NCI-H748 (cell line): ENCODE measurements around the gene FGF1.
A peak's percentile ranks its signal among the peaks of the same experiment; 100 is the strongest.

Source experiments
- DNase-seq: peaks from one replicate; lab custom pipeline; 2025; ENCODE audit not compliant: unreplicated experiment; lab: John Stamatoyannopoulos, UW

The FGF1 gene

DNA sequence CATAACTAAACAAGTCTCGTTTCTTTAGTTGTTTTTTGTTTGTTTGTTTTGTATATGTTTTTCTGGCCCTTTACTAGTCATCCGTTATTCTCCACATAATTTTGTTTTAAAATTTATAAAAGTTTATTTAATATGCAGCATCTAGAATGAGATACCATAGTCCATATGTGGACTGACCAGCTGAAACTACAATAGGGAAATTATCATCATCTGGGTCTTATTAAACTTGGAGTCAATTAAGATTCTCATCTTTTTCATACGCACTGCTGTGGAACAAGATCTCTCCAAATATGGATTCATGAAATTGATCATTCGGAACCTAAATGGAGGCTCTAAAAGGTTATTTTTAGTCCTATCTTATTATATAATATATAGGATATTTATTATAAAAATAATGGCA lies 99.3 kb downstream of the FGF1 start:
- no peak for DNase-seq

- DNase-seq = no peak
Measured at GRCh38 chr5:142585451-142585850, 100.4 kb downstream of the FGF1 start.

DNA sequence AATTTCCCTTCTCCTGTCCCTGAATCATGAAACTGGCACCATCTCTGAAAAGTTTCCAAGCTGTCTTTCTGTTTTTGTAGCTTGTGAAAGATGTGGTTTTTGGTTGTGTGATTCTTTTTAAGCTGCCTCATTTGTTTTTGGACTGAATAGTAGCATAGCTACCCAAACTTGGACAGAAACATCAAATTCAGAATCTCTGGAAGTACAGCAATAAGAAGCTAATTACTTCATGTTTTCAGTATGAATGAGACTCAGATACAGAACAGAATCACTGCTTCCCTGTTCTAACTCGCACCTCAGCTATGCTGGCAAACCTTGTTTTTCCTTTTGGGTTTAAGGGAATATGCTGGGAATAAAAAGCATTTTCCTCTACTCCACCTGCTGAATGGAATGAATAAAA lies 101.0 kb downstream of the FGF1 start:
- DNase-seq = no peak

DNA sequence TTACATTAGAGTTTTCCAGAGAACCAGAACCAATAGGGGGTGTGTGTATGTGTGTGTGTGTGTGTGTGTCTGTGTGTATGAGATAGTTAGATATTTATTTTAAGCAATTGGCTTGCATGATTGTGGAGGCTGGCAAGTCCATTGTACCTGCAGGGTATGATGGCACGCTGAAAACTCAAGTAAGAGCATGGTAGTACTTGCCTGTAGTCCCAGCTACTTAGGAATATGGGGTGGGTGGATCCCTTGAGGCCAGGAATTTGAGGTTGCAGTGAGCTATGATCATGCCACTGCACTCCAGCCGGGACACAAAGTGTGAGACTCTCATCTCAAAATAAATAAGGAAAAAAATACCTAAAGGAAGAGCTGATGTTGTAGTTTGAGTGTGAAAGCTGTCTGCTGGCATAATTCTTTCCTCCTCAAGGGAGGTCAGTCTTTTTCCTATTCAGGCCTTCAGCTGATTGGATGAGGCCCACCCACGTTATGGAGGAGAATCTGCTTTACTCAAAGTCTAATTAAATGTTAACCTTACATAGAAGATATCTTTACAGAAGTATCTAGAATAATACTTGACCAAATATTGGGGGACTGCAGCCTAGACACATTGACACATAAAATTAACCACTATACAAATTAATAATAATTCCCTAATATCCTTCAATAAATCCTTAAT lies 107.6 kb downstream of the FGF1 start:
- DNase-seq = no peak

- no peak for DNase-seq
Measured at GRCh38 chr5:142576804-142577203, 109.1 kb downstream of the FGF1 start.

DNA sequence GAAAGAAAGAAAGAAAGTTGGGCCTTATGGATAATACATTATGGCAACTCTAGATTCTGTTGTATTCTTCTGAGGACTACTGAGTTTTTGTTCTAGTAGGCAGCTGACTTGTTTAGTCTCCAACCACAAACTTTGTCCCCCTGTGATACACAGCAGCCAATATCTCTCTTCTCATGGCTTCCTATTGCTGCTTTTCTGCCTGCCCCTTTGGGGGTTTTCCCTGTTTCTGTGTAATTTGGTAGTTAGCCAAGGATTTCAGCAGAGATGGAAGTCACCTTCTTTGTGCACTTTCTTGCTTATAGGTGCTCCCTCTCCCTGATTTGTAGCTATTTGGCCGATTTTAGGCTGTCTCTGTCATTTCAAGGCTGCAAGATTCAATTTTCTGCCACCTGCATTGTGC lies 109.6 kb downstream of the FGF1 start:
- DNase-seq = no peak

DNA sequence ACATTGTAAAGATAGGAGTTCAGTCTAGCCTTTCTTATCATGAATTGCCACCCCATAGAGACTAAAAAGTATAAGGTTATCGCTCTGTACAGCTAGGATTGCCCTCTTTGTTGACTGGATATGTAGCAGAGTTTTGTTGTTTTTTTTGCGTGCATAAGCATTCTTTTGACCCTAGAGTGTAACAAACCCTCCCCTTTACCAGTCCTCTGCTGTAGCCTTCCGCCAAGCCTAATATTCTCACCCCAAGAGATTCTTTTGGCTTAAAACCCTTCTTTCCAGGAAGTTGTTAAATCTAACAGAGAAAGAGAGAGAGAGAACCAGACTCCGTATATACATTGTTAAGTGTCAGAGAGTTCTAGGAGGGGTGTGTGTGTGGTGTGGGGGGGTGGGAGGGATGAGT lies 113.9 kb downstream of the FGF1 start:
- no peak for DNase-seq

DNA sequence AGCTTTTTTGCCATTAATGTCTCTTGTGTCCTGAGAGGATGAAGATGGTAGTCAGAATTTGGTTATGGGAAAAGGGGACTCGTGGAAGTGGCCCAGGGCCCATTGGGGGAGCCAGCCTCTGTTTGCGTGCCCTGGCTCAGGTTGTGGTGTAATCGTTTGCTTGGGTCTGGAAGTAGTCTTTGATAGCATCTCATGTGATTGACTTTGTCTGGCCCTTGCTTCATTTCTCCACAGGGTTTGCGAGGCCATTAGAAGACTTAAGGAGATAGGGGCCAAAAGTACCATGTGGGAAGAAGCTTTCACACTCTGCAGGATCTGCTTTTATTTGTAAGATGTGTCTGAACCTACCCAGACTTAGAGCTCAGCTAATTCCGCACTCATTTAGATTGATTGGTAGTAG lies 114.5 kb downstream of the FGF1 start:
- no peak for DNase-seq

GRCh38 chr5:142569905-142570304 lies 116.0 kb downstream of the FGF1 start:
- DNase-seq = no peak

- DNase-seq = no peak
Measured at GRCh38 chr5:142568996-142569335, 116.9 kb downstream of the FGF1 start.

GRCh38 chr5:142568283-142568995 lies 117.5 kb downstream of the FGF1 start:
- no peak for DNase-seq

- no peak for DNase-seq
Measured at GRCh38 chr5:142561486-142562097, 124.3 kb downstream of the FGF1 start.

DNA sequence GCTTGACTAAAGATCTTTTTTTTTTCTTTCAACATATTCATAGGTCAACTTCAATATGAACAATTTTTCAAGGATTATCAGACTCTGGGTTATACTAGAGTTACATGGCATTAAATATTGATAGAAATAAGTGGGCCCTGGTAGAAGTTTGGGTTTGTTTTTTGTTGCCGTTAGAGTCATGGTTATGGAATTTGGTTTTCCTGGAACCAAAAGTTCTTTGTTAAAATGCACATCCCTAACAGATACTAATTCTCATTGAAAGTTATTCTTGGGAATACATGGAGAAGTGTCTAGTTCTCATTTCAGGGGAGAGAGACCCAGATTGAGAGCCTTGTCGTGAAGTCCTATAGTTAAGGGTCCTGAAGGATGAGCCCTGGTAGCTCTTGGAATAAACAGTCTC lies 124.9 kb downstream of the FGF1 start:
- no peak for DNase-seq

GRCh38 chr5:142552107-142552506 lies 133.8 kb downstream of the FGF1 start:
- DNase-seq = no peak

- peak; percentile 73 for DNase-seq
Measured at GRCh38 chr5:142551338-142552067, 134.4 kb downstream of the FGF1 start.

GRCh38 chr5:142550471-142550870 lies 135.4 kb downstream of the FGF1 start:
- DNase-seq = no peak

DNA sequence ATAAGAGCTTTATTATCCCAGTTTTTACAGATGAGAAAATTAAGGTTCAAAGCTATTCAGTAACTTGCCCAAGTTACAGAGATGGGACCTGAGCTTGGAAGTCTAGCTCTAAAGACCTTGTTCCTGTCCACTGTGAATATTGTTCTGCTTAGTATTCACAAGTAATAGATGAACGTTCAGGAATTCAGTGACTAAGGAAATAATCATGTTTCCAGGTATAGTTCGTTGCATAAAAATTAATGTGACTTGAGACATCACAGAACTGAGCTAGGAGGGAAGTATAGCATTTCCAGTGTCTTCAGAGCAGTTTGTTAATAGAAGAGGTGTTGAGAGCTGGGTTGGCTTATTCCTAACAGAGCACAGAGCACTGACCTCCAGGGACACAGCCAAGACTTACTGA lies 136.1 kb downstream of the FGF1 start:
- no peak for DNase-seq

DNA sequence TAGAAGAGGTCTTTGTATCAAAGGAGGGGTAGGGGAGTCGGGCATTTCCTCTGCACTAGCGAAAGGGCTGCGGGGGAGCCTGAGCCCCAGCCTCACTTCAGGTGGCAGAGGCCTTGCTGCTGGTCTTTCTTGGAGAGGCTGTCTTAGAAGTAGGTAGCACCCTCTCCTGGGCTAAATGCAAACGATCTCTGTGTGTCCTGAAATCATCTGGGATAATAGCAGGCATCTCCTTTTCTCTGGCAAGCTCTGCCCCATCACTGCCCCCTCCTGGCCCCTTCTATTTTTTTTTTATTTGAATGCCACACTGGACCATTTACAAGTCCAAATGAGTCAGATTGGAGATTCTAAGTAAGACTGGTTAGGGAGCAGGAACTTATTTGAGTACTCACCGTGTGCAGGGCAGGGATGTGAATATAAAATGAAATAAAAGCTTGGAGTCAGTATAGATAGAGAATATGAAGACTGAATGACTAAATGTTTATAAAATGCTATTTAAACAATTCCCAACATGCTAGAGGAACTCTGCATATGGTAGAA lies 137.1 kb downstream of the FGF1 start:
- peak; percentile 83 for DNase-seq

GRCh38 chr5:142547445-142548380 lies 138.2 kb downstream of the FGF1 start:
- DNase-seq = no peak

GRCh38 chr5:142545650-142546322 lies 140.1 kb downstream of the FGF1 start:
- no peak for DNase-seq
